ENCODE results near the gene NECAP2.

NECAP2 gene, protein sequence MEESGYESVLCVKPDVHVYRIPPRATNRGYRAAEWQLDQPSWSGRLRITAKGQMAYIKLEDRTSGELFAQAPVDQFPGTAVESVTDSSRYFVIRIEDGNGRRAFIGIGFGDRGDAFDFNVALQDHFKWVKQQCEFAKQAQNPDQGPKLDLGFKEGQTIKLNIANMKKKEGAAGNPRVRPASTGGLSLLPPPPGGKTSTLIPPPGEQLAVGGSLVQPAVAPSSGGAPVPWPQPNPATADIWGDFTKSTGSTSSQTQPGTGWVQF

GRCh38 chr1:16440470-16441281 is at the start of gene NECAP2:
Gene NECAP2, plus strand, starts transcription at chr1:16440724. Its CDS starts 38 bp downstream, at chr1:16440762.
- DNase-seq (ENCODE audit: low read depth in 2 of 2): peak; percentile 94 to 97

DNA sequence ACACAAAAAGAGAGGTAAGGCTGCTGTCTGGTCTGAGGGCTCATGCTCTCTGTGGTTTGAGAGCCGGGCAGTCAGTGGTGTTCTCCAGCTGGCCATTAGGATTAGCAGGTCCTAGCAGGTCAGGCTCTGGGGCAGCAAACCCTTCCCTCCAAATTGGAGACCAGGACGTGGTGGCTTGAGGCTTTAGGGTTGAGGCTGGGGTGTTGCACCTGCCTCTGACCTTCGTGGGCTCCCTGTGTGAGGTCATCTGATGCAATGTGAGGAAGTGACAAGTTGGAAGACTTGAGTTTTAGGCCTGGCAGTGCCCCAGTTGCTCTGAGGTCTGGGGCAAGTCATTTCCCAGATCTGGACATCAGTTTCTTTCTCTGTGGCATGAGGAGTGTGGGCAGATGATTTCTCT is 49.1 kb upstream of the NECAP2 start:
- no peak for DNase-seq (ENCODE audit: low read depth in 2 of 2)

- no peak for DNase-seq (ENCODE audit: low read depth in 2 of 2)
Observed at GRCh38 chr1:16392740-16393569, 47.6 kb upstream of the NECAP2 start.

- DNase-seq (ENCODE audit: low read depth in 2 of 2): no peak
Observed at GRCh38 chr1:16393570-16394521, 46.7 kb upstream of the NECAP2 start.

- no peak for DNase-seq (ENCODE audit: low read depth in 2 of 2)
Observed at GRCh38 chr1:16394977-16395376, 45.5 kb upstream of the NECAP2 start.

DNA sequence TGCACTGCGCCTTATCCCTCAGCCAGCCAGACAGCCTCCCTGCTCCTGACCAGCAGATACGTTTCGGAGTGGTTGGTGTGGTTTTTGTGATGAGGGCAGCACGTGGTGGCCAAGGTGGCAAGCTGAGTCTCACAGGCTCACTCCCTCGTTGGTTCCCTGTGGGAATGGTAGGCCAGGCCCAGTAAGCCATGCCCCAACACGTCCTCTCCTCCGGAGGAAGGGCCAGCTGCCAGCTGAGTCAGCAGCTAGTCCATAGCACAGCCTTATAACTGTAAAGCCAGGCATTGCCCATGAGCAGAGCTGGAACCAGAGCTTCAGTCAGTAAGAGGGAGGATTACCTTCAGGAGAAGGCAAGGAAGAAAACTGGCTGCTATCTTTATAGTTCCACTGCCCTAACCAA is 43.9 kb upstream of the NECAP2 start:
- no peak for DNase-seq (ENCODE audit: low read depth in 2 of 2)

DNA sequence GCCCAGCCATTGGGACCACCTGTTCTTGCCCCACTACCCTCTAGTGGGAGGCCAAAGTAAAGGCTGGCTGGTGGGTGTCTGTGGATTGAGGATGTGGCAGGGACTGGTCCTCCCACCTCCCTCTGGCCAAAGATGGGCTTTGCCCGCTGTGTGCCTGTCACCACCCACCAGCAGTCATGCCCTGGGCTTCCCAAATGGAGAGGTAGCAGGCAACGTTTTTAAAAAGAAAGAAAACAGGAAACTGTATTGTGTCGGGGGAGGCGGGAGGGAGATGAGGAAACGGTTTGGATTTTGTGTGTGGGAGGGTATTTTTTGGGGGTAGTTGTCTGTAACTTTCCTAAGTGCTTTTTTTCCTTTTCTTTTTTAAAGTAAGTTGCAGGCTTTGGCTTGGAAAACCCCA is 43.4 kb upstream of the NECAP2 start:
- no peak for DNase-seq (ENCODE audit: low read depth in 2 of 2)

DNA sequence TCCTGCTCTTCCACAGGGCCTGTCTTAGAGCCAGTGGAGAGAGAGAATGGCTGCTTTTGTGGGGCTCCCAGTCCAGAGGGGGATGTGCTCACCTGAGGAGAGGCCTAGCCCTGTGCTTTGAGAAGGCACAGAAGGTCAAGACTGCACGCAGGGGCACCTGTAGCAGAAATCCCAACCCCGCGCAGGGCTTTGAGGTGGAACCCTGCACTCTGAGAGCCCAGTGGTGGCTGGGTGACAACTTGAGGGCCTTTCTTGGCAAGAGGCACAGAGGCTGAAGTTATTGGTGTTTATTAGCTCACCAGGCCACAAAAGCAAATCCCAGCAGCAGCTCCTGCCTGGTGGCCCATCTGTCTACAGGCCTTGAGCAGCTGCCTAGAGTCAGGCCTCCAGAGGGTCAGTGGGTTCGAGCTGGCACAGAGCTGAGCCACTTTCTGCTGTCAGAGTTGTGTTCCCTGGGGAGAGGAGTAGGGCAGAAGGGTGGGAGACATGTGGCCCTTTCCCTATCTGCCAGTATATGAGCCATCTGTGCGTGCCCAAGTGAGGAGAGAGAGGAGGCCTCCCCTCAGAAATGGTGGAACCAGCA is 42.1 kb upstream of the NECAP2 start:
- DNase-seq (ENCODE audit: low read depth in 2 of 2): no peak

DNA sequence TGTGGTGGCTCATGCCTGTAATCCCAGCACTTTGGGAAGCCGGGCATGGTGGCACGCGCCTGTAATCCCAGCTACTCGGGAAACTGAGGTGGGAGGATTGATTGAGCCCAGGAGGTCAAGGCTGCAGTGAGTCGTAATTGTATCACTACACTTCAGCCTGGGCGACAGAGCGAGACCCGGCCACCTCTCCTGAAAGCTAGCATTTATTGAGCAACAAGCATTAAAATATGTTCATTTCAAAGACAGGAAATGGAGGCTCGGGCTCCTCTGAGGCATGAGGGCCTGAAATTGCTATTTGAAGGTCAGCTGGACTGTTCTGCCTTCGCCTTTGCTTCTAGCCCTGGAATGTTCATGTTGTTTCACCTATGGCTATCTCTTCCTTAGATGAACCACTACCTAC is 37.8 kb upstream of the NECAP2 start:
- no peak for DNase-seq (ENCODE audit: low read depth in 2 of 2)

- no peak for DNase-seq (ENCODE audit: low read depth in 2 of 2)
Observed at GRCh38 chr1:16405441-16405840, 35.1 kb upstream of the NECAP2 start.

GRCh38 chr1:16406868-16407267 is 33.7 kb upstream of the NECAP2 start:
- DNase-seq (ENCODE audit: low read depth in 2 of 2): no peak

GRCh38 chr1:16409536-16410152 is 30.9 kb upstream of the NECAP2 start:
- DNase-seq (ENCODE audit: low read depth in 2 of 2): no peak

- no peak for DNase-seq (ENCODE audit: low read depth in 2 of 2)
Observed at GRCh38 chr1:16410803-16411202, 29.7 kb upstream of the NECAP2 start.

- no peak for DNase-seq (ENCODE audit: low read depth in 2 of 2)
Observed at GRCh38 chr1:16413191-16413590, 27.3 kb upstream of the NECAP2 start.

- DNase-seq (ENCODE audit: low read depth in 2 of 2): no peak
Observed at GRCh38 chr1:16418823-16419425, 21.6 kb upstream of the NECAP2 start.

GRCh38 chr1:16420424-16421118 is 20.0 kb upstream of the NECAP2 start:
- peak; percentile 31 to 48 for DNase-seq (ENCODE audit: low read depth in 2 of 2)

GRCh38 chr1:16421201-16421600 is 19.3 kb upstream of the NECAP2 start:
- DNase-seq (ENCODE audit: low read depth in 2 of 2): no peak

- no peak for DNase-seq (ENCODE audit: low read depth in 2 of 2)
Observed at GRCh38 chr1:16422041-16422440, 18.5 kb upstream of the NECAP2 start.
